H1 (cell line): ENCODE measurements around the gene ZNF407. TPM values are rescaled to one million over a fixed set of nuclear protein-coding genes. Genes with fewer than 3 reads are reported as not detected.

Experiments used
- CTCF ChIA-PET: fragments of 300-600 bp; sonication (Branson Sonifier 250); formaldehyde crosslinking; loops from one replicate; lab custom pipeline; 2021; ENCODE audit not compliant: partially characterized antibody; lab: Charles Lee
- POLR2A ChIA-PET: fragments of 300-600 bp; sonication (Branson Sonifier 250); formaldehyde crosslinking; loops from one replicate; lab custom pipeline; 2021; ENCODE audit warnings: inconsistent platforms; ENCODE audit not compliant: partially characterized antibody; lab: Charles Lee
- DNase-seq, 2 experiments: peaks; one replicate each; pipeline versions ENCODE4 v3.0.0 to v3.0.0-alpha.2; 2010 to 2022; ENCODE audit warnings: low spot score in 2 of 2, low read depth in 1 of 2, mixed read lengths in 1 of 2
- FAIRE-seq: peaks from 2 replicates; lab custom pipeline; 2011; peaks lifted over from hg19 to GRCh38; lab: Jason Lieb, UNC
- H2AFZ ChIP-seq: 2 replicates; pipeline ENCODE4 v1.8.1; 2012; ENCODE audit warnings: low read length, inconsistent platforms
- H2AK5ac ChIP-seq: 2 replicates; pipeline ENCODE4 v1.6.1; 2013; ENCODE audit warnings: low read depth, low read length
- H2BK120ac ChIP-seq: replicated peaks from 2 replicates; pipeline ENCODE3; 2013; ENCODE audit warnings: low read depth, low read length, inconsistent platforms
- H2BK12ac ChIP-seq: 2 replicates; pipeline ENCODE4 v1.6.1; 2013; ENCODE audit warnings: low read depth, low read length
- H2BK15ac ChIP-seq: 2 replicates; pipeline ENCODE4 v1.6.1; 2013; ENCODE audit warnings: low read length
- H2BK20ac ChIP-seq: 2 replicates; pipeline ENCODE4 v1.6.1; 2013; ENCODE audit warnings: low read length
- H2BK5ac ChIP-seq: 2 replicates; pipeline ENCODE4 v1.6.1; 2013; ENCODE audit warnings: low read depth, low read length
- H3K14ac ChIP-seq: 2 replicates; pipeline ENCODE4 v1.6.1; 2013; ENCODE audit warnings: inconsistent platforms; ENCODE audit not compliant: insufficient read length
- H3K18ac ChIP-seq: 2 replicates; pipeline ENCODE4 v1.6.1; 2013; ENCODE audit warnings: low read length; ENCODE audit errors: extremely low read depth
- H3K23ac ChIP-seq: 2 replicates; pipeline ENCODE4 v1.6.1; 2013; ENCODE audit warnings: inconsistent platforms; ENCODE audit not compliant: insufficient read length
- H3K23me2 ChIP-seq: 2 replicates; pipeline ENCODE4 v1.6.1; 2013; ENCODE audit warnings: low read depth, low read length
- H3K27ac ChIP-seq: 2 replicates; pipeline ENCODE4 v1.6.1; 2011; ENCODE audit warnings: low read depth, low read length, inconsistent platforms
- H3K27me3 ChIP-seq, 4 experiments: replicated peaks in 1 of 4; 1 replicate in 1 of 4; 2 replicates in 3 of 4; pipeline versions ENCODE4 v1.6.1 to v1.8.1; 2011 to 2013; ENCODE audit warnings: low read length in 3 of 4, mild to moderate bottlenecking in 3 of 4, inconsistent platforms in 2 of 4, mixed read lengths in 2 of 4, moderate library complexity in 1 of 4; ENCODE audit not compliant: control insufficient read depth in 3 of 4, insufficient read depth in 3 of 4; ENCODE audit errors: extremely low read depth in 1 of 4
- H3K36me3 ChIP-seq, 4 experiments: 2 replicates each; pipeline versions ENCODE4 v1.6.1 to v1.8.1; 2011 to 2013; ENCODE audit warnings: mild to moderate bottlenecking in 4 of 4, low read length in 3 of 4, moderate library complexity in 2 of 4, control low read depth in 1 of 4, inconsistent platforms in 1 of 4; ENCODE audit not compliant: insufficient read depth in 4 of 4, control insufficient read depth in 2 of 4
- H3K4ac ChIP-seq: replicated peaks from 2 replicates; pipeline ENCODE3; 2013; ENCODE audit warnings: low read length, low read depth, mixed read lengths, inconsistent platforms; ENCODE audit not compliant: insufficient read length
- H3K4me1 ChIP-seq, 4 experiments: replicated peaks in 1 of 4; 1 replicate in 1 of 4; 2 replicates in 3 of 4; pipeline versions ENCODE4 v1.6.1 to v1.8.1; 2011 to 2013; ENCODE audit warnings: low read length in 3 of 4, inconsistent platforms in 2 of 4, mixed read lengths in 1 of 4; ENCODE audit not compliant: insufficient read depth in 4 of 4, control insufficient read depth in 3 of 4
- H3K4me2 ChIP-seq, 2 experiments: 2 replicates each; pipeline versions ENCODE4 v1.6.1 to v1.8.1; 2011 to 2013; ENCODE audit warnings: low read depth in 2 of 2, low read length in 2 of 2, control low read depth in 1 of 2, inconsistent platforms in 1 of 2, mild to moderate bottlenecking in 1 of 2; ENCODE audit not compliant: insufficient read depth in 1 of 2
- H3K4me3 ChIP-seq, 4 experiments: fragments of 200-600, 300-600 bp in 1 of 4; sonication (generic), shearing (Covaris generic), sonication (Bioruptor Twin) in 1 of 4; 2 replicates each; pipeline versions ENCODE4 v1.5.1 to v1.8.1; 2011 to 2016; ENCODE audit warnings: low read length in 4 of 4, low read depth in 3 of 4, control low read depth in 2 of 4, inconsistent platforms in 2 of 4, mild to moderate bottlenecking in 2 of 4, mixed read lengths in 1 of 4, moderate library complexity in 1 of 4; ENCODE audit not compliant: insufficient read depth in 2 of 4; ENCODE audit errors: extremely low read depth in 1 of 4
- H3K56ac ChIP-seq: replicated peaks from 2 replicates; pipeline ENCODE3; 2013; ENCODE audit warnings: low read depth, mild to moderate bottlenecking, mixed read lengths, low read length, inconsistent platforms; ENCODE audit not compliant: insufficient read length
- H3K79me1 ChIP-seq: 2 replicates; pipeline ENCODE4 v1.6.1; 2013; ENCODE audit warnings: low read depth, low read length, control low read depth
- H3K79me2 ChIP-seq, 2 experiments: 2 replicates each; pipeline versions ENCODE4 v1.6.1 to v1.8.1; 2012 to 2013; ENCODE audit warnings: low read length in 2 of 2, mild to moderate bottlenecking in 2 of 2, inconsistent platforms in 1 of 2; ENCODE audit not compliant: insufficient read depth in 2 of 2, control insufficient read depth in 1 of 2
- H3K9ac ChIP-seq, 4 experiments: replicated peaks in 1 of 4; 1 replicate in 1 of 4; 2 replicates in 3 of 4; pipeline versions ENCODE4 v1.6.1 to v1.8.1; 2011 to 2013; ENCODE audit warnings: low read depth in 3 of 4, low read length in 3 of 4, control low read depth in 2 of 4, mild to moderate bottlenecking in 2 of 4, moderate library complexity in 2 of 4, inconsistent platforms in 1 of 4; ENCODE audit errors: extremely low read depth in 1 of 4
- H3K9me3 ChIP-seq, 2 experiments: 2 replicates each; pipeline versions ENCODE4 v1.6.1 to v1.8.1; 2012 to 2013; ENCODE audit warnings: mild to moderate bottlenecking in 2 of 2, moderate library complexity in 2 of 2, control low read depth in 1 of 2, inconsistent platforms in 1 of 2, low read depth in 1 of 2, low read length in 1 of 2, mixed read lengths in 1 of 2; ENCODE audit not compliant: insufficient read depth in 2 of 2
- H4K20me1 ChIP-seq, 2 experiments: replicated peaks in 1 of 2; 2 replicates each; pipeline versions ENCODE3 to v1.8.1; 2011 to 2013; ENCODE audit warnings: inconsistent platforms in 2 of 2, low read length in 2 of 2, mild to moderate bottlenecking in 1 of 2; ENCODE audit not compliant: insufficient read depth in 2 of 2, control insufficient read depth in 1 of 2
- H4K5ac ChIP-seq: 2 replicates; pipeline ENCODE4 v1.6.1; 2013; ENCODE audit warnings: low read length, low read depth, mixed read lengths, inconsistent platforms; ENCODE audit not compliant: insufficient read length
- H4K8ac ChIP-seq: 2 replicates; pipeline ENCODE4 v1.8.0; 2013; ENCODE audit warnings: mild to moderate bottlenecking, moderate library complexity, low read length, inconsistent platforms; ENCODE audit not compliant: insufficient read depth; ENCODE audit errors: extremely low read depth
- H4K91ac ChIP-seq: replicated peaks from 2 replicates; pipeline ENCODE3; 2013; ENCODE audit warnings: low read length, mixed read lengths, inconsistent platforms; ENCODE audit not compliant: insufficient read length
- BACH1 ChIP-seq: IDR thresholded peaks from 2 replicates; pipeline ENCODE4 v1.6.1; 2012; ENCODE audit warnings: low read length, improper control_type of control experiment
- SP4 ChIP-seq: IDR thresholded peaks from 2 replicates; pipeline ENCODE4 v1.6.1; 2012; ENCODE audit warnings: low read length, inconsistent platforms
- WGBS, 2 experiments: shearing (Covaris generic) in 1 of 2; methylation state at CpG; one replicate each; pipeline versions ENCODE4 v1.1.6 to v1.1.7; 2013 to 2015; ENCODE audit warnings: low lambda C conversion rate in 2 of 2, mixed read lengths in 2 of 2, inconsistent platforms in 1 of 2, low coverage in 1 of 2, missing lambda C conversion rate in 1 of 2; ENCODE audit not compliant: insufficient replicate concordance in 2 of 2, insufficient coverage in 1 of 2, insufficient read length in 1 of 2; ENCODE audit errors: extremely low coverage in 1 of 2, missing lambda C conversion rate in 1 of 2; 5-methylcytosine and 5-hydroxymethylcytosine counted together
- polyA plus RNA-seq, 7 experiments: library from polyadenylated mRNA; depleted of rRNA in 3 of 7; stranded (reverse) in 5 of 7; unstranded in 2 of 7; fragments of >200 nt in 5 of 7; fragments of 200-250 nt in 2 of 7; gene quantifications; 1 replicate in 5 of 7; 2 replicates in 1 of 7; 4 replicates in 1 of 7; pipeline versions ENCODE4 v1.2.1 to v1.2.3, GENCODE V29; 2011 to 2013; ENCODE audit warnings: missing spikeins in 2 of 7, mixed read lengths in 2 of 7
- total RNA-seq: library from RNA; stranded (reverse); fragmentation: NEBNext Ultra II Directional; extraction: Animal tissue kit (Norgen Biotek cat#: 25700); gene quantifications from 2 replicates; pipeline ENCODE4 v1.2.1, GENCODE V29; 2021

The ZNF407 gene
- total and polyA plus RNA-seq, 2 of the 8 experiments (the other 6 are each of a cell fraction or from before 2014, with no cell fraction given): 1.5 to 6.8 TPM

GRCh38 chr18:74611765-74612164 is 14.1 kb downstream of the ZNF407 start:
- 79% methylated on average over 4 of the region's 4 CpGs; no CpG with 5 or more reads in 1 of the 2 experiments for WGBS, 2 experiments
- ChIA-PET CTCF (no interaction called here), POLR2A (interaction anchor here (1.0 kb wide), 1 partner anchor 10 kb away, joined by 3 read pairs; no protein-coding TSS in a partner anchor)

More at GRCh38 chr18:74611765-74612164, 14.1 kb downstream of the ZNF407 start:
- Histone ChIP-seq H3K9ac (no peak overlapping the region), H3K27ac (no peak overlapping the region), H3K4me3 (no peak overlapping the region), H3K4ac (no peak overlapping the region), H3K56ac (no peak overlapping the region), H3K23ac (peak overlapping the region; percentile 65), H3K79me2 (peaks cover 0 to 3% of the 10 kb centered on the region in 2 experiments; a peak in 1 of 4 replicates)
- TF ChIP-seq SP4 (no peak), BACH1 (no peak)
- TF ChIP-seq, all 59 proteins: peak for 0
- no peak overlapping the region for H4K5ac ChIP-seq
- no peak overlapping the region for H2BK15ac ChIP-seq
- FAIRE-seq: no peak
- H2BK5ac ChIP-seq: no peak overlapping the region
- no peak overlapping the region for H4K91ac ChIP-seq
- H3K27me3 ChIP-seq: no peaks in the 10 kb centered on the region
- H3K23me2 ChIP-seq: peaks cover 4% of the 10 kb centered on the region
- no peaks in the 10 kb centered on the region for H3K36me3 ChIP-seq
- H4K20me1 ChIP-seq: no peaks in the 10 kb centered on the region
- no peak overlapping the region for H2BK120ac ChIP-seq
- H2AFZ ChIP-seq: no peak overlapping the region
- no peak overlapping the region for H2AK5ac ChIP-seq
- peaks cover 0 to 2% of the 10 kb centered on the region in 2 experiments; a peak in 1 of 4 replicates for H3K9me3 ChIP-seq
- no peak overlapping the region for H4K8ac ChIP-seq
- no peak overlapping the region for H2BK12ac ChIP-seq
- H2BK20ac ChIP-seq: no peak overlapping the region
- H3K14ac ChIP-seq: no peak overlapping the region
- H3K4me1 ChIP-seq: no peaks in the 10 kb centered on the region
- H3K18ac ChIP-seq: no peak overlapping the region
- no peak overlapping the region for H3K4me2 ChIP-seq
- no peaks in the 10 kb centered on the region; the same call in 1 of the 2 replicates for H3K79me1 ChIP-seq
- DNase-seq: no peak
